Stimulated activated naive CD8-positive, alpha-beta T cell treated with anti-CD3 and anti-CD28 coated beads, Interleukin-15, amount 100 ng/mL, for 72 hours (primary cell): ENCODE results near the gene CFAP119.

Experiments used
- ATAC-seq: fragments of 150-1000 bp; cut with Tn5 transposase; 2 replicates; pipeline ENCODE4 v1.10.0; 2021; ENCODE audit warnings: mild to moderate bottlenecking, moderate library complexity
- DNase-seq, 2 donors: peaks; one replicate each; pipeline ENCODE4 v3.0.0; 2021 to 2022
- H3K27ac Mint-ChIP-seq, 2 donors: one replicate each; pipeline ENCODE4 v1.8.0; 2022; ENCODE audit warnings: mild to moderate bottlenecking in 2 of 2, mixed read lengths in 2 of 2, moderate library complexity in 2 of 2
- H3K27me3 Mint-ChIP-seq: one replicate; pipeline ENCODE4 v1.8.0; 2022; ENCODE audit warnings: mixed read lengths
- H3K4me1 Mint-ChIP-seq: one replicate; pipeline ENCODE4 v1.8.0; 2022; ENCODE audit warnings: mild to moderate bottlenecking, mixed read lengths
- H3K4me3 Mint-ChIP-seq, 2 donors: one replicate each; pipeline ENCODE4 v1.8.0; 2022; ENCODE audit warnings: mild to moderate bottlenecking in 2 of 2, mixed read lengths in 2 of 2, moderate library complexity in 1 of 2
- H3K9me3 Mint-ChIP-seq, 2 donors: one replicate each; pipeline ENCODE4 v1.8.0; 2022; ENCODE audit warnings: mixed read lengths in 2 of 2

The CFAP119 gene

GRCh38 chr16:30771726-30772125 is 9.9 kb upstream of the CFAP119 start:
- Mint-ChIP-seq H3K27ac (no peak overlapping the region), H3K4me1 (peaks cover 39% of the 10 kb centered on the region), H3K27me3 (no peaks in the 10 kb centered on the region), H3K4me3 (no peak overlapping the region), H3K9me3 (no peaks in the 10 kb centered on the region)
- ATAC-seq: no peak
- DNase-seq: no peak

GRCh38 chr16:30769379-30770089 is 7.7 kb upstream of the CFAP119 start:
- Mint-ChIP-seq H3K27ac (no peak overlapping the region), H3K4me3 (no peak overlapping the region), H3K27me3 (no peaks in the 10 kb centered on the region), H3K4me1 (peaks cover 27% of the 10 kb centered on the region), H3K9me3 (no peaks in the 10 kb centered on the region)
- DNase-seq: no peak
- ATAC-seq: no peak

- Mint-ChIP-seq H3K27me3 (no peaks in the 10 kb centered on the region), H3K4me3 (no peak overlapping the region), H3K9me3 (no peaks in the 10 kb centered on the region), H3K27ac (peak overlapping the region in 1 of 2 donors; percentile 54), H3K4me1 (peaks cover 28% of the 10 kb centered on the region)
- no peak for DNase-seq
- no peak for ATAC-seq
Measured at GRCh38 chr16:30768583-30769181, 6.8 kb upstream of the CFAP119 start.

GRCh38 chr16:30767767-30768465 is 6.1 kb upstream of the CFAP119 start:
- no peaks in the 10 kb centered on the region for H3K27me3 Mint-ChIP-seq
- no peaks in the 10 kb centered on the region for H3K9me3 Mint-ChIP-seq
- no peak overlapping the region for H3K27ac Mint-ChIP-seq
- ATAC-seq (no peak), DNase-seq (no peak)
- H3K4me1 Mint-ChIP-seq: peaks cover 30% of the 10 kb centered on the region
- H3K4me3 Mint-ChIP-seq: no peak overlapping the region

- Mint-ChIP-seq H3K27ac (no peak overlapping the region), H3K4me3 (no peak overlapping the region), H3K9me3 (no peaks in the 10 kb centered on the region), H3K27me3 (no peaks in the 10 kb centered on the region), H3K4me1 (peaks cover 24% of the 10 kb centered on the region)
- DNase-seq (no peak), ATAC-seq (no peak)
Measured at GRCh38 chr16:30766933-30767284, 5.0 kb upstream of the CFAP119 start.

- ATAC-seq: no peak
- Mint-ChIP-seq H3K4me3 (no peak overlapping the region), H3K27ac (peak overlapping the region in 1 of 2 donors; percentile 43), H3K9me3 (no peaks in the 10 kb centered on the region), H3K4me1 (peaks cover 19% of the 10 kb centered on the region), H3K27me3 (no peaks in the 10 kb centered on the region)
- DNase-seq: no peak
Measured at GRCh38 chr16:30766206-30766932, 4.5 kb upstream of the CFAP119 start.

GRCh38 chr16:30764816-30765465 is 3.1 kb upstream of the CFAP119 start:
- Mint-ChIP-seq H3K27me3 (no peaks in the 10 kb centered on the region), H3K4me3 (no peak overlapping the region), H3K27ac (peak overlapping the region in 1 of 2 donors; percentile 35), H3K4me1 (peaks cover 27% of the 10 kb centered on the region), H3K9me3 (no peaks in the 10 kb centered on the region)
- no peak for ATAC-seq
- no peak for DNase-seq

- H3K4me1 Mint-ChIP-seq: peaks cover 27% of the 10 kb centered on the region
- DNase-seq: no peak
Measured at GRCh38 chr16:30764086-30764485, 2.2 kb upstream of the CFAP119 start.

GRCh38 chr16:30762991-30763725 is 1.3 kb upstream of the CFAP119 start:
- H3K27me3 Mint-ChIP-seq: no peaks in the 10 kb centered on the region
- ATAC-seq: no peak
- H3K4me3 Mint-ChIP-seq: peak overlapping the region; percentile 84 to 89
- no peaks in the 10 kb centered on the region for H3K9me3 Mint-ChIP-seq
- peaks cover 27% of the 10 kb centered on the region for H3K4me1 Mint-ChIP-seq
- no peak for DNase-seq
- peak overlapping the region; percentile 90 to 92 for H3K27ac Mint-ChIP-seq

More at GRCh38 chr16:30764086-30764485, 2.2 kb upstream of the CFAP119 start:
- no peaks in the 10 kb centered on the region for H3K27me3 Mint-ChIP-seq
- ATAC-seq: no peak
- no peak overlapping the region for H3K27ac Mint-ChIP-seq
- no peak overlapping the region for H3K4me3 Mint-ChIP-seq
- no peaks in the 10 kb centered on the region for H3K9me3 Mint-ChIP-seq

- H3K4me3 Mint-ChIP-seq: peak overlapping the region; percentile 84 to 89
- no peaks in the 10 kb centered on the region for H3K27me3 Mint-ChIP-seq
- H3K9me3 Mint-ChIP-seq: no peaks in the 10 kb centered on the region
- peak; percentile 70 for ATAC-seq
- peaks cover 27% of the 10 kb centered on the region for H3K4me1 Mint-ChIP-seq
- DNase-seq: peak; percentile 26 to 53
- H3K27ac Mint-ChIP-seq: peak overlapping the region; percentile 56 to 63
Measured at GRCh38 chr16:30761427-30761927, 385 bp downstream of the CFAP119 start.

GRCh38 chr16:30760577-30761426 is 1.1 kb downstream of the CFAP119 start:
- no peak for ATAC-seq
- H3K4me1 Mint-ChIP-seq: peaks cover 27% of the 10 kb centered on the region
- no peak for DNase-seq
- no peaks in the 10 kb centered on the region for H3K27me3 Mint-ChIP-seq
- no peaks in the 10 kb centered on the region for H3K9me3 Mint-ChIP-seq
- H3K4me3 Mint-ChIP-seq: peak overlapping the region; percentile 84 to 89
- peak overlapping the region; percentile 56 to 63 for H3K27ac Mint-ChIP-seq

GRCh38 chr16:30760001-30760559 is 1.8 kb downstream of the CFAP119 start:
- ATAC-seq (no peak), DNase-seq (no peak)
- no peaks in the 10 kb centered on the region for H3K27me3 Mint-ChIP-seq
- peaks cover 27% of the 10 kb centered on the region for H3K4me1 Mint-ChIP-seq
- H3K9me3 Mint-ChIP-seq: no peaks in the 10 kb centered on the region
- no peak overlapping the region for H3K27ac Mint-ChIP-seq
- H3K4me3 Mint-ChIP-seq: no peak overlapping the region

- Mint-ChIP-seq H3K9me3 (no peaks in the 10 kb centered on the region), H3K27ac (peak overlapping the region in 1 of 2 donors; percentile 48), H3K27me3 (no peaks in the 10 kb centered on the region), H3K4me1 (peaks cover 26% of the 10 kb centered on the region), H3K4me3 (no peak overlapping the region)
- ATAC-seq (no peak), DNase-seq (no peak)
Measured at GRCh38 chr16:30758988-30759491, 2.8 kb downstream of the CFAP119 start.
